T-cell (primary cell): ENCODE data around the gene ARG2. TPM values are rescaled to one million over a fixed set of nuclear protein-coding genes. Genes with fewer than 3 reads are reported as not detected.

Experiments
- ATAC-seq, 4 experiments: fragments of 200-7000 bp in 3 of 4; fragments of 150-1000 bp in 1 of 4; cut with Tn5 transposase; replicated peaks in 1 of 4; 1 replicate in 3 of 4; 2 replicates in 1 of 4; pipeline ENCODE4 v1.10.0; 2021; ENCODE audit warnings: moderate library complexity in 3 of 4, mild to moderate bottlenecking in 2 of 4, moderate number of reproducible peaks in 1 of 4
- CTCF ChIA-PET, 2 donors: fragments of 300-600 bp; sonication (Branson Sonifier 250); formaldehyde crosslinking; loops; one replicate each; lab custom pipeline; 2022; ENCODE audit warnings: antibody characterized with exemption in 2 of 2; lab: Charles Lee
- POLR2A ChIA-PET, 2 donors: fragments of 300-600 bp; sonication (Branson Sonifier 250); formaldehyde crosslinking; loops; one replicate each; lab custom pipeline; 2022; ENCODE audit warnings: antibody characterized with exemption in 2 of 2; lab: Charles Lee
- DNase-seq, 35 experiments: peaks; one replicate each; pipeline versions ENCODE4 v3.0.0 to v3.0.0-alpha.2; 2013 to 2023
- H3K27ac ChIP-seq: one replicate; pipeline ENCODE4 v1.5.1; 2013; ENCODE audit warnings: low read length
- H3K27me3 ChIP-seq, 2 experiments: replicated peaks in 1 of 2; 1 replicate in 1 of 2; 2 replicates in 1 of 2; pipeline versions ENCODE4 v1.6.1 to v1.7.0; 2013; ENCODE audit warnings: low read length in 1 of 2, mixed read lengths in 1 of 2; ENCODE audit not compliant: control insufficient read depth in 2 of 2, insufficient read depth in 2 of 2; ENCODE audit errors: extremely low read depth in 1 of 2
- H3K36me3 ChIP-seq, 2 donors: 1 replicate in 1 of 2; 2 replicates in 1 of 2; pipeline versions ENCODE4 v1.6.1 to v1.7.0; 2013; ENCODE audit warnings: low read length in 1 of 2; ENCODE audit not compliant: control insufficient read depth in 2 of 2, insufficient read depth in 1 of 2; ENCODE audit errors: extremely low read depth in 1 of 2
- H3K4me1 ChIP-seq, 2 experiments: 1 replicate in 1 of 2; 2 replicates in 1 of 2; pipeline versions ENCODE4 v1.6.1 to v1.7.0; 2013; ENCODE audit warnings: low read length in 2 of 2, mixed read lengths in 1 of 2; ENCODE audit not compliant: insufficient read depth in 2 of 2, control insufficient read depth in 1 of 2; ENCODE audit errors: extremely low read depth in 1 of 2
- H3K4me3 ChIP-seq, 2 donors: 1 replicate in 1 of 2; 2 replicates in 1 of 2; pipeline versions ENCODE4 v1.5.1 to v1.7.0; 2013; ENCODE audit warnings: mild to moderate bottlenecking in 2 of 2, low read length in 1 of 2, moderate library complexity in 1 of 2; ENCODE audit not compliant: control insufficient read depth in 1 of 2; ENCODE audit errors: extremely low read depth in 1 of 2
- H3K9me3 ChIP-seq: 2 replicates; pipeline ENCODE4 v1.7.0; 2013
- H3K27ac Mint-ChIP-seq, 2 donors: one replicate each; pipeline ENCODE4 v1.8.0; 2020 to 2021; ENCODE audit warnings: mild to moderate bottlenecking in 2 of 2, mixed read lengths in 2 of 2
- H3K27me3 Mint-ChIP-seq, 2 donors: one replicate each; pipeline ENCODE4 v1.8.0; 2021 to 2022; ENCODE audit warnings: mixed read lengths in 2 of 2
- H3K36me3 Mint-ChIP-seq: one replicate; pipeline ENCODE4 v1.8.0; 2021; ENCODE audit warnings: mixed read lengths
- H3K4me1 Mint-ChIP-seq, 3 donors: one replicate each; pipeline ENCODE4 v1.8.0; 2020 to 2022; ENCODE audit warnings: mixed read lengths in 3 of 3, mild to moderate bottlenecking in 1 of 3
- H3K4me3 Mint-ChIP-seq, 3 donors: one replicate each; pipeline ENCODE4 v1.8.0; 2020 to 2022; ENCODE audit warnings: mild to moderate bottlenecking in 3 of 3, mixed read lengths in 3 of 3, moderate library complexity in 3 of 3
- H3K9me3 Mint-ChIP-seq, 3 donors: one replicate each; pipeline ENCODE4 v1.8.0; 2020 to 2022; ENCODE audit warnings: mixed read lengths in 3 of 3
- WGBS: methylation state at CpG from one replicate; pipeline ENCODE4 v1.1.5; 2013; ENCODE audit warnings: missing lambda C conversion rate; ENCODE audit not compliant: insufficient coverage; 5-methylcytosine and 5-hydroxymethylcytosine counted together
- total RNA-seq, 35 experiments: library from RNA in 6 of 35; stranded (reverse) in 6 of 35; fragments of 120-200 nt in 1 of 35; gene quantifications; one replicate each; pipeline versions ENCODE4 v1.2.1 to v1.2.4 and lab custom pipeline; 2013 to 2026

The ARG2 gene
- total RNA-seq, 5 donors from 2014 or later (not counting 1 experiment from before 2014, with no cell fraction given) = 0.62 to 2.6 (median 1.1) TPM

DNA sequence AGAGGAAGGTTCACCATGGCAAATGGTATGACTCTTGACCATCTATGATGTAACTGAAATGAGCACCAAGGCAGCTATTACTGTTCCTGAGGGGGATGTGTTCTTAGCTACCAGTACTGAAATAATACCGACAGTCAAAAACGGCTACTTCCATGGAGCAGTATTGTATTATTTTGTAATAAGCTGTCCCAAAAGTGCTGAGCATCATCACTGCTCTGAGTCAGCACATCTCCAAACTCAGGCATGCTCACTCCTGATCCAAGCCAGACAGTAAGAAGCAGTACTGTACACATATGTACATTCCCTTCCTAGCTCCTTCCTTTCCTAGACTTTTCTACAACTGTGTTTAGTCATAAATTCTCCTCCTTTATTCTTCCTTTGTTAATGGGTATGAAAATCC is 46.1 kb downstream of the ARG2 start:
- no peak overlapping the region for H3K27ac ChIP-seq
- H3K9me3 Mint-ChIP-seq = no peaks in the 10 kb centered on the region
- ChIA-PET POLR2A (no interaction called here), CTCF (interaction anchor here (0.6 to 3.6 kb wide), 7 partner anchors 11 to 82 kb away, joined by 3 to 42 read pairs (median 14); partner anchors contain the start of genes ARG2 (in 1 of the 2) and PIGH (in 1 of the 2))
- peaks cover 0 to 7% of the 10 kb centered on the region in 2 donors for H3K36me3 ChIP-seq
- H3K36me3 Mint-ChIP-seq = peaks cover 7% of the 10 kb centered on the region
- H3K4me3 ChIP-seq = no peak overlapping the region
- no peaks in the 10 kb centered on the region for H3K27me3 Mint-ChIP-seq
- no peak overlapping the region for H3K4me3 Mint-ChIP-seq
- H3K27me3 ChIP-seq = no peaks in the 10 kb centered on the region
- peaks cover 2 to 7% of the 10 kb centered on the region in 2 experiments for H3K4me1 ChIP-seq
- no peak overlapping the region for H3K27ac Mint-ChIP-seq
- DNase-seq (no peak), ATAC-seq (no peak)
- H3K4me1 Mint-ChIP-seq = peaks cover 60 to 62% (median 60%) of the 10 kb centered on the region in 3 donors
- H3K9me3 ChIP-seq = no peaks in the 10 kb centered on the region
- WGBS = no CpG with 5 or more reads among the region's 2 CpGs

DNA sequence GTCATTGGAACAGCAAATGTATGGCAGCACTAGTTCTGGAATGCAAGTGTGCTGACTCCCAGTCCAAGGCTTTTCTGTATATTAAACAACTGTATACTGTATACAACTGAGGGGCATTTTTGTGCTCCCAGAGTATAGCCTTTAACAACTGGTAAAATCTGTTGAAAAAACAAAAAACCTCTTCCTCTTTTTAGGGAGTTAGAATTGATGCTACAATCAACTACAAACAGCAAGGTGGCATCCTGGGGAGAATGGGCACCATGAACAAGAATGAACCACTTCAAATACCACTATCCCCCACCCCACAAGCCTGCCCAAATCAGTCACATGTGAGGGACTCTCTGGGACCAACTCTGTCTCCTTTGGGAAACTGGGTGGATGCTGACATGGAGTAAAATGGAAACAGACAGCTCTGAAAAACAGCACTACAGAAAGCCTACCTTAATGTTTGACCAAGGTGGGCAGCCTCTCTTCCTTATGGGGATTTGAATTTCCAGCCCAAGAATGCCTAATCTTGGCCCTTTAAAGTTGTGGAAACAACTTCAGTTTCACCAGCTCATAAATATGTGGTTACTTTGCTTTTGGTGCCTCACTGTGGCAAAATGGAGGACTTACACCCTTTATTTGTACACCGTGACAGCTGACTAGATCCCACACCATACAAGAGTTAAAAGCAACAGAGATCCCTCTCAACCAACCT is 47.2 kb downstream of the ARG2 start:
- Histone ChIP-seq H3K27me3 (no peaks in the 10 kb centered on the region), H3K9me3 (no peaks in the 10 kb centered on the region), H3K27ac (no peak overlapping the region), H3K4me3 (no peak overlapping the region), H3K4me1 (peaks cover 2 to 11% of the 10 kb centered on the region in 2 experiments), H3K36me3 (peaks cover 0 to 5% of the 10 kb centered on the region in 2 donors)
- ATAC-seq = peak; percentile 73 to 90 (median 78)
- peaks cover 6% of the 10 kb centered on the region for H3K36me3 Mint-ChIP-seq
- CTCF ChIA-PET = interaction anchor here (0.6 to 3.6 kb wide), 20 partner anchors 12 to 1571 kb away, joined by 3 to 42 read pairs (median 4); partner anchors contain the start of genes ARG2 (in 1 of the 2) and PIGH (in 1 of the 2)
- H3K4me1 Mint-ChIP-seq = peaks cover 68 to 72% (median 69%) of the 10 kb centered on the region in 3 donors
- H3K4me3 Mint-ChIP-seq = no peak overlapping the region
- H3K27me3 Mint-ChIP-seq = no peaks in the 10 kb centered on the region
- peak in 19 of 35 experiments; percentile 6 to 75 (median 16) for DNase-seq
- H3K9me3 Mint-ChIP-seq = no peaks in the 10 kb centered on the region
- H3K27ac Mint-ChIP-seq = no peak overlapping the region
- POLR2A ChIA-PET = interaction anchor here in 1 of 2 donors (0.6 kb wide), 1 partner anchor 67 kb away, joined by 4 read pairs; the partner anchor contains the start of gene PIGH
- WGBS = no CpG with 5 or more reads among the region's 1 CpG

DNA sequence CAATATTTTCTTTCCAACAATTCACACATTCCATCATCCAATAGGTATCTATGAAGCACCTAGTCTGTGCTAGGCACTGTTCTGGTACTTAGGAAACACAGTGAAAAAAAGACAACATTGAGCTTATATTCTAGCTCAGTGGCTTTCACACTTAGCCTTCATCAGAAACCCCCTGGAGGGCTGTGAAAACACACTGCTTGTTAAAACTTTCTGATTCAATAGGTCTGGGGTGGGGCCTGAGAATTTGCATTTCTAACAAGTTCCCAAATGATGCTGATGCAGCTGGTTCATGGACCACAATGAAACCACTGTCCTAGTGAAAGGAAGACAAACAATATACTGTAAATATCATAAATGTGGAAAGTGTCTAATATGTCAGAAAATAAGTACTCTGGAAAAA is 48.8 kb downstream of the ARG2 start:
- no peaks in the 10 kb centered on the region for H3K9me3 ChIP-seq
- Mint-ChIP-seq H3K9me3 (no peaks in the 10 kb centered on the region), H3K27ac (peak overlapping the region; percentile 29 to 30), H3K27me3 (no peaks in the 10 kb centered on the region), H3K4me3 (no peak overlapping the region), H3K36me3 (no peaks in the 10 kb centered on the region), H3K4me1 (peaks cover 76 to 81% (median 79%) of the 10 kb centered on the region in 3 donors)
- peak in 9 of 35 experiments; percentile 4 to 44 (median 13) for DNase-seq
- no peaks in the 10 kb centered on the region for H3K36me3 ChIP-seq
- POLR2A ChIA-PET = interaction anchor here in 1 of 2 donors (0.6 to 1.0 kb wide), 3 partner anchors 25 to 84 kb away, joined by 3 to 4 read pairs (median 3); partner anchors contain the start of gene RDH11
- ATAC-seq = peak in 1 of 4 experiments; percentile 56
- H3K4me3 ChIP-seq = no peak overlapping the region
- no peaks in the 10 kb centered on the region for H3K27me3 ChIP-seq
- H3K4me1 ChIP-seq = peaks cover 6 to 28% of the 10 kb centered on the region in 2 experiments
- CTCF ChIA-PET = interaction anchor here (0.6 to 1.6 kb wide), 9 partner anchors 9 to 280 kb away, joined by 3 to 8 read pairs (median 3); partner anchors contain the start of genes ARG2 (in 1 of the 2) and RDH11 (in 1 of the 2)
- no peak overlapping the region for H3K27ac ChIP-seq

DNA sequence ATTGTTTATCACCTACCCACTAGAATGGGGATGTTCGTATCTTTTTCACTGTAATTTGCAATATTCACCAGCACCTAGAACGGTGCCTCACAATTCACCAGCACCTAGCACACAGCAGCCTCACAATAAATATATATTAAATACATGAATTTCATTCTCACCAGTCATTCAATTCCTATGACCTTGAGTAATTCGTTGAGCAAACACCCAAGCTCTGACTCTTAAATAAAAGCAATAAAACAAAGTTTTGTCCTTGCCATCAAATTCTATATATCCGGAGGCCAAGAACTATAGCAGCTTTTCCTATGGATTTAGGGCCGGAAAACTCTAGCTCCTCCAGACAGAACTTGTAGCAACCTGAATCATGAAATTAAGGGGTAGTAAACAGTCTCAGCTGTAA is 53.7 kb downstream of the ARG2 start:
- Mint-ChIP-seq H3K4me1 (peaks cover 57 to 63% (median 61%) of the 10 kb centered on the region in 3 donors), H3K27me3 (no peaks in the 10 kb centered on the region), H3K4me3 (peak overlapping the region; percentile 87 to 88 (median 87)), H3K9me3 (no peaks in the 10 kb centered on the region), H3K36me3 (peaks cover 7% of the 10 kb centered on the region), H3K27ac (peak overlapping the region; percentile 83 to 93)
- peaks cover 8 to 35% of the 10 kb centered on the region in 2 experiments for H3K4me1 ChIP-seq
- ATAC-seq (no peak), DNase-seq (no peak)
- H3K27ac ChIP-seq = no peak overlapping the region
- CTCF ChIA-PET = interaction anchor here in 1 of 2 donors (1.0 to 1.8 kb wide), 5 partner anchors 22 to 246 kb away, joined by 3 to 7 read pairs (median 5); partner anchors contain the start of genes ARG2, PIGH and RDH11
- H3K4me3 ChIP-seq = peak overlapping the region; percentile 65 to 69
- POLR2A ChIA-PET = interaction anchor here (0.6 to 1.4 kb wide), 4 partner anchors 9 to 288 kb away, joined by 3 to 9 read pairs (median 4); partner anchors contain the start of genes PIGH (in 1 of the 2) and RDH11 (in 1 of the 2)
- H3K27me3 ChIP-seq = no peaks in the 10 kb centered on the region
- H3K9me3 ChIP-seq = no peaks in the 10 kb centered on the region
- WGBS = 40% methylated on average over 2 of the region's 5 CpGs
- H3K36me3 ChIP-seq = peaks cover 0 to 8% of the 10 kb centered on the region in 2 donors

DNA sequence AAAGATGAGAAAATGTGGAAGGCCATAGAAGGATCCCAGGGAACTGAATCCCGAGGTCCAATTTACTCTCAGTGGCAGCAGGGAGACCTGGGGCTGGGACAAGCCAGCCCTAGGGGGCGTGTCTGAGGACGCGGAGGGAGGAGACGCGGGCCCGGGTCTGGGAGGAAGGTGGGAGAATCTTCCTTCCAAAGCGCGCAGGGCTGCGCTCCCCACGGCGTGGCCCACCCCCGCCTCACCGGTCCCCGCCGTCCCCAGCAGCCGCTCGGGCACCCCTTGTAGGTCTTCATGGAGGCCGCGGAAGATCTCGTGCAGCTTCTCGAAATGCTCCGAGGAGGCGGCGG is 54.4 kb downstream of the ARG2 start:
- H3K36me3 Mint-ChIP-seq = peaks cover 7% of the 10 kb centered on the region
- H3K4me1 Mint-ChIP-seq = peaks cover 50 to 57% (median 55%) of the 10 kb centered on the region in 3 donors
- H3K4me3 Mint-ChIP-seq = peak overlapping the region; percentile 87 to 88 (median 87)
- DNase-seq (peak in 29 of 35 experiments; percentile 10 to 67 (median 31)), ATAC-seq (peak; percentile 52 to 63 (median 60))
- Histone ChIP-seq H3K27me3 (no peaks in the 10 kb centered on the region), H3K4me1 (peaks cover 8 to 34% of the 10 kb centered on the region in 2 experiments), H3K9me3 (no peaks in the 10 kb centered on the region), H3K27ac (peak overlapping the region; percentile 95), H3K4me3 (peak overlapping the region; percentile 65 to 69), H3K36me3 (peaks cover 2 to 11% of the 10 kb centered on the region in 2 donors)
- WGBS = under 1% methylated on average over 25 of the region's 25 CpGs
- no peaks in the 10 kb centered on the region for H3K27me3 Mint-ChIP-seq
- ChIA-PET CTCF (interaction anchor here in 1 of 2 donors (1.0 to 1.8 kb wide), 6 partner anchors 19 to 247 kb away, joined by 3 to 7 read pairs (median 4); partner anchors contain the start of genes ARG2, PIGH and RDH11), POLR2A (interaction anchor here in 1 of 2 donors (1.4 kb wide), 1 partner anchor 21 kb away, joined by 5 read pairs; the partner anchor contains the start of gene RDH11)
- H3K9me3 Mint-ChIP-seq = no peaks in the 10 kb centered on the region
- H3K27ac Mint-ChIP-seq = peak overlapping the region; percentile 83 to 93
